ENCODE data around the gene RNMT. TPM values are rescaled to one million over a fixed set of nuclear protein-coding genes. Genes with fewer than 3 reads are reported as not detected.

Gene RNMT
- total and polyA plus RNA-seq, 2 of the 4 experiments (the other 2 are of a cell fraction) = 13.3 to 13.6 TPM

DNA sequence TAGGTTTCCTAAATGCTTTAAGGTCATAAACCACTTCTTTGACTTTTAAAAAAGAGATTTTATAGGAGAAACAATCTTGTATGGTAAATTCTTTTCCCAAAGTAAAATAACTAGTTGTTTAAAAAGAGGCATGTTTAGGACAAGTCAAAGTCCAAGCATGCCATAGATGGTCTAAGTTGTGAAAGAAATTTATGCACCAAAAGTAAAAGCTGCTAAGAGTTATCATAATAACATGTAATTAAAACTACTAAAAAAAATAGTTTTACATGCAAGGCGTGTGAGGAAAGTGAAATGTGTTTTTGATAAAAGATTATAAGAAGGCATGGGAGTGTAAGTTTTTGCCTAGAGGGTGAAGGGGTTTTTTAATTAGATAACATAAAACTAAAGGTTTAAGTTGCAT lies 22.6 kb upstream of the RNMT start:
- no CpG with 5 or more reads among the region's 1 CpG for WGBS, 2 experiments (ENCODE audit: extremely low coverage in 2 of 2, insufficient read length in 1 of 2)
- TF ChIP-seq NFE2L2 (IDR thresholded peaks at IDR 0.05; ENCODE audit: low read depth, low read length) (no peak), BHLHE40 (IDR thresholded peaks at IDR 0.05; ENCODE audit: low read depth, low read length) (no peak)
- Histone ChIP-seq H3K23ac (ENCODE audit: low read depth, low read length) (no peak overlapping the region), H3K27me3 (ENCODE audit: control insufficient read depth, insufficient read depth, low read length) (no peaks in the 10 kb centered on the region), H3K4ac (ENCODE audit: low read depth, low read length) (no peak overlapping the region), H2AFZ (replicated peaks; ENCODE audit: low read length, poor library complexity) (no peak overlapping the region), H3K9me1 (ENCODE audit: insufficient read depth, low read length) (no peaks in the 10 kb centered on the region), H3K18ac (ENCODE audit: low read depth, low read length) (no peak overlapping the region), H2BK120ac (ENCODE audit: low read depth, low read length) (no peak overlapping the region), H3K4me2 (ENCODE audit: low read depth, low read length) (no peak overlapping the region), H4K8ac (ENCODE audit: low read depth in 2 of 2, low read length in 2 of 2) (no peak overlapping the region), H3K9me3 (ENCODE audit: control insufficient read depth, insufficient read depth, low read length) (peaks cover 8% of the 10 kb centered on the region), H3K9ac (ENCODE audit: low read depth, low read length) (no peak overlapping the region), H4K91ac (ENCODE audit: insufficient read depth, low read depth, low read length) (no peak overlapping the region), H2BK15ac (ENCODE audit: low read depth, low read length) (no peak overlapping the region), H4K5ac (ENCODE audit: low read depth, low read length) (no peak overlapping the region), H2AK5ac (ENCODE audit: low read depth, low read length) (no peak overlapping the region), H3K4me3 (ENCODE audit: insufficient read depth, low read depth, low read length) (no peak overlapping the region), H3K36me3 (ENCODE audit: control insufficient read depth, insufficient read depth, low read length) (peaks cover 1% of the 10 kb centered on the region; the same call in 1 of the 2 replicates), H3K4me1 (ENCODE audit: control insufficient read depth, insufficient read depth, low read length) (no peaks in the 10 kb centered on the region), H2BK5ac (ENCODE audit: low read depth, low read length, poor library complexity, severe bottlenecking) (no peak overlapping the region), H2AK9ac (replicated peaks; ENCODE audit: low read depth, low read length, poor library complexity) (no peak overlapping the region), H3K79me1 (ENCODE audit: low read depth in 1 of 2, low read length in 2 of 2) (peaks cover 6 to 28% of the 10 kb centered on the region in 2 experiments), H3K27ac (ENCODE audit: insufficient read depth, low read length) (no peak overlapping the region), H2BK20ac (ENCODE audit: low read depth, low read length) (no peak overlapping the region), H4K20me1 (ENCODE audit: insufficient read depth, low read length) (no peaks in the 10 kb centered on the region; the same call in none of the 2 replicates), H3K56ac (ENCODE audit: extremely low read depth, insufficient read depth, low read length) (no peak overlapping the region), H3K14ac (replicated peaks; ENCODE audit: low read depth, low read length) (no peak overlapping the region)
- BruUV-seq (replicated peaks) = no TSS peak
- intact Hi-C loops (cut with micrococcal nuclease) (no loop called here), in situ Hi-C loops (cut with MboI; ENCODE audit: low sequenced_read_pairs) (no loop called here), dilution Hi-C loops (cut with HindIII; ENCODE audit: low sequenced_read_pairs, unreplicated experiment) (no loop called here)
- no peak for ATAC-seq (ENCODE audit: low read depth)
- POLR2A ChIA-PET (ENCODE audit: unreplicated experiment) = no interaction called here
- CTCF ChIA-PET = no interaction called here
- peak; percentile 16 for DNase-seq
